Stomach smooth muscle (tissue), 2 donors: ENCODE data around the gene B3GALT5.

Experiments
- H3K27ac ChIP-seq: one replicate; pipeline ENCODE4 v1.7.0; 2013; ENCODE audit warnings: mild to moderate bottlenecking, low read length, inconsistent platforms
- H3K27me3 ChIP-seq, 2 donors: one replicate each; pipeline ENCODE4 v1.7.0; 2013; ENCODE audit warnings: low read length in 2 of 2; ENCODE audit not compliant: insufficient read depth in 2 of 2, control insufficient read depth in 1 of 2
- H3K36me3 ChIP-seq, 2 donors: one replicate each; pipeline ENCODE4 v1.7.0; 2013; ENCODE audit warnings: low read length in 2 of 2; ENCODE audit not compliant: control insufficient read depth in 2 of 2, insufficient read depth in 2 of 2
- H3K4me1 ChIP-seq: one replicate; pipeline ENCODE4 v1.7.0; 2013; ENCODE audit warnings: low read length; ENCODE audit not compliant: control insufficient read depth, insufficient read depth
- H3K4me3 ChIP-seq, 2 donors: one replicate each; pipeline ENCODE4 v1.7.0; 2013; ENCODE audit warnings: low read length in 2 of 2
- H3K9ac ChIP-seq, 2 donors: one replicate each; pipeline ENCODE4 v1.7.0; 2013; ENCODE audit warnings: low read length in 2 of 2, mild to moderate bottlenecking in 1 of 2
- H3K9me3 ChIP-seq, 2 donors: one replicate each; pipeline ENCODE4 v1.7.0; 2013; ENCODE audit warnings: low read length in 2 of 2; ENCODE audit not compliant: control insufficient read depth in 2 of 2
- donor health status: healthy.
- donor health status: Pancreatic carcinoma.

Gene B3GALT5

GRCh38 chr21:39696196-39696595 lies 83.5 kb downstream of the B3GALT5 start:
- H3K36me3 ChIP-seq: no peaks in the 10 kb centered on the region
- H3K4me1 ChIP-seq: no peaks in the 10 kb centered on the region
- no peak overlapping the region for H3K4me3 ChIP-seq
- H3K27ac ChIP-seq: no peak overlapping the region
- H3K27me3 ChIP-seq: no peaks in the 10 kb centered on the region
- H3K9ac ChIP-seq: no peak overlapping the region
- H3K9me3 ChIP-seq: no peaks in the 10 kb centered on the region

- Histone ChIP-seq H3K4me3 (no peak overlapping the region), H3K36me3 (no peaks in the 10 kb centered on the region), H3K9ac (no peak overlapping the region), H3K27ac (no peak overlapping the region), H3K4me1 (no peaks in the 10 kb centered on the region), H3K9me3 (no peaks in the 10 kb centered on the region), H3K27me3 (no peaks in the 10 kb centered on the region)
These were observed 83.9 kb downstream of the B3GALT5 start for GRCh38 chr21:39696618-39697017.

GRCh38 chr21:39700318-39700717 lies 87.6 kb downstream of the B3GALT5 start:
- no peaks in the 10 kb centered on the region for H3K36me3 ChIP-seq
- no peak overlapping the region for H3K9ac ChIP-seq
- H3K27ac ChIP-seq: no peak overlapping the region
- no peaks in the 10 kb centered on the region for H3K27me3 ChIP-seq
- no peaks in the 10 kb centered on the region for H3K4me1 ChIP-seq
- H3K4me3 ChIP-seq: no peak overlapping the region
- H3K9me3 ChIP-seq: peaks cover 0 to 3% of the 10 kb centered on the region in 2 donors

GRCh38 chr21:39703578-39703977 lies 90.8 kb downstream of the B3GALT5 start:
- Histone ChIP-seq H3K27me3 (no peaks in the 10 kb centered on the region), H3K36me3 (no peaks in the 10 kb centered on the region), H3K27ac (no peak overlapping the region), H3K4me1 (no peaks in the 10 kb centered on the region), H3K4me3 (no peak overlapping the region), H3K9me3 (peaks cover 0 to 3% of the 10 kb centered on the region in 2 donors), H3K9ac (no peak overlapping the region)

GRCh38 chr21:39705849-39706248 lies 93.1 kb downstream of the B3GALT5 start:
- Histone ChIP-seq H3K27ac (no peak overlapping the region), H3K27me3 (peaks cover 0 to 3% of the 10 kb centered on the region in 2 donors), H3K9me3 (peaks cover 0 to 3% of the 10 kb centered on the region in 2 donors), H3K36me3 (no peaks in the 10 kb centered on the region), H3K9ac (no peak overlapping the region), H3K4me1 (no peaks in the 10 kb centered on the region), H3K4me3 (no peak overlapping the region)

GRCh38 chr21:39707316-39707715 lies 94.6 kb downstream of the B3GALT5 start:
- Histone ChIP-seq H3K27me3 (peaks cover 0 to 3% of the 10 kb centered on the region in 2 donors), H3K4me1 (no peaks in the 10 kb centered on the region), H3K27ac (no peak overlapping the region), H3K9me3 (peaks cover 0 to 3% of the 10 kb centered on the region in 2 donors), H3K9ac (no peak overlapping the region), H3K36me3 (no peaks in the 10 kb centered on the region), H3K4me3 (no peak overlapping the region)

GRCh38 chr21:39710866-39711265 lies 98.1 kb downstream of the B3GALT5 start:
- no peaks in the 10 kb centered on the region for H3K9me3 ChIP-seq
- H3K4me1 ChIP-seq: no peaks in the 10 kb centered on the region
- H3K36me3 ChIP-seq: no peaks in the 10 kb centered on the region
- H3K27me3 ChIP-seq: peaks cover 0 to 5% of the 10 kb centered on the region in 2 donors
- H3K9ac ChIP-seq: no peak overlapping the region
- no peak overlapping the region for H3K27ac ChIP-seq
- H3K4me3 ChIP-seq: no peak overlapping the region

- Histone ChIP-seq H3K36me3 (no peaks in the 10 kb centered on the region), H3K27ac (no peak overlapping the region), H3K9me3 (no peaks in the 10 kb centered on the region), H3K4me3 (no peak overlapping the region), H3K27me3 (peaks cover 0 to 5% of the 10 kb centered on the region in 2 donors), H3K4me1 (no peaks in the 10 kb centered on the region), H3K9ac (no peak overlapping the region)
These were observed 99.5 kb downstream of the B3GALT5 start for GRCh38 chr21:39712273-39712672.

DNA sequence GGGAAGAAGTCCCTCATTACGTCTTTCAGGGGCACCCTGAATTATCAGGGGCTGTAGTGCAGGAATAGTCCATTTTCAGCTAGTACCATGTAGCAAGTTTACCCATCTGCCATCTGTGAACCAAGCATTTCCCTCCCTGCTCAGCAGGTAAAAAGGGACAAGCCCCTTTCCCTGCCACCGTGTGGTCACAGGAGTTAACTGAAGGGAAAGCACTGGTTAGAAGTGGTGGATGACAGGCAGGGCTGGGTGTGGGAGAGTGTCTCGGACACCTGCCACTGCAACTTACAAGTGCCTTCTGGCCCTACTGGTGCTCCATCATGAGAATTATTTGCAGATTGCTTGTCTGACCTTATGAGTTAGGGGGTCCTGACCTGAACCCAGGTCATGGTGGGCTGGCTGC lies 100.2 kb downstream of the B3GALT5 start:
- Histone ChIP-seq H3K9ac (no peak overlapping the region), H3K4me1 (no peaks in the 10 kb centered on the region), H3K4me3 (no peak overlapping the region), H3K27ac (no peak overlapping the region), H3K36me3 (no peaks in the 10 kb centered on the region), H3K27me3 (peaks cover 0 to 5% of the 10 kb centered on the region in 2 donors), H3K9me3 (no peaks in the 10 kb centered on the region)

GRCh38 chr21:39713905-39714304 lies 101.2 kb downstream of the B3GALT5 start:
- Histone ChIP-seq H3K36me3 (no peaks in the 10 kb centered on the region), H3K4me3 (no peak overlapping the region), H3K9me3 (no peaks in the 10 kb centered on the region), H3K4me1 (no peaks in the 10 kb centered on the region), H3K27me3 (peaks cover 0 to 5% of the 10 kb centered on the region in 2 donors), H3K27ac (no peak overlapping the region), H3K9ac (no peak overlapping the region)

- no peaks in the 10 kb centered on the region for H3K9me3 ChIP-seq
- H3K36me3 ChIP-seq: no peaks in the 10 kb centered on the region
- no peaks in the 10 kb centered on the region for H3K4me1 ChIP-seq
- H3K27ac ChIP-seq: no peak overlapping the region
- H3K9ac ChIP-seq: no peak overlapping the region
- peaks cover 0 to 7% of the 10 kb centered on the region in 2 donors for H3K27me3 ChIP-seq
- H3K4me3 ChIP-seq: no peak overlapping the region
These were observed 101.6 kb downstream of the B3GALT5 start for GRCh38 chr21:39714331-39714730.
